NCI-H2196 treated with DMSO at 0.1 percent for 48 hours (cell line): ENCODE data around the gene PSMA7.

Experiments used
- DNase-seq: peaks from one replicate; lab custom pipeline; 2025; ENCODE audit not compliant: unreplicated experiment; lab: John Stamatoyannopoulos, UW

Gene PSMA7

GRCh38 chr20:62143081-62143956 lies at the start of gene PSMA7, which contains the start of gene SS18L1:
Gene PSMA7 (minus strand): TSS chr20:62143394. CDS start chr20:62143303, 91 bp downstream.
Gene SS18L1 (plus strand): TSS chr20:62143769. CDS start chr20:62143821, 52 bp downstream.
- DNase-seq: peak; percentile 69

DNA sequence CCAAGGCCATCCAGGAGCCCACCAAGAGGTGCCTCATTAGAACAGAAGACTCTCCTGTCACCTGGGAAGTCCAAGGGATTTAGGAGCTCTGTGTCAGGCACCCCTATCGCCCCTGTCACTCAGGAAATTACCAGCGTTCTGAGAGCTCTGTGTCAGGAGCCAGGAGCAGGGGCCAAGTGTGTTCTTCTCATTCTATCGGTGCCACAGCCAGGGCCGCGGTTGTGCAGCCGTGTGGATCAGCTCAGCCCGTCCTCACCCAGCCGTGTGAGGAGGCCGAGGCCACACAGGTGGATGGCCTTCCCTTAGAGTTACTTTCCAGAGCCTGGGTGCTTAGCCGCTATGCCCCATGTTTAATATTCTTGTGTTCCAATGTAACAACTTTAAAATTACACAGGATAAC lies 49.4 kb upstream of the PSMA7 start:
- DNase-seq: no peak

- no peak for DNase-seq
Measured at GRCh38 chr20:62191781-62192559, 48.8 kb upstream of the PSMA7 start.

GRCh38 chr20:62190639-62191411 lies 47.6 kb upstream of the PSMA7 start:
- DNase-seq: no peak

GRCh38 chr20:62186887-62187866 lies 44.0 kb upstream of the PSMA7 start:
- DNase-seq: no peak

- no peak for DNase-seq
Measured at GRCh38 chr20:62186096-62186426, 42.9 kb upstream of the PSMA7 start.

- DNase-seq: no peak
Measured at GRCh38 chr20:62183426-62184142, 40.4 kb upstream of the PSMA7 start.

GRCh38 chr20:62182469-62183425 lies 39.6 kb upstream of the PSMA7 start, which contains the start of gene MTG2:
Gene MTG2 (plus strand): TSS chr20:62183028. CDS start chr20:62193421, 10,393 bp downstream.
- DNase-seq: peak; percentile 93

- no peak for DNase-seq
Measured at GRCh38 chr20:62181808-62182207, 38.6 kb upstream of the PSMA7 start.

- DNase-seq: no peak
Measured at GRCh38 chr20:62179162-62179504, 35.9 kb upstream of the PSMA7 start.

DNA sequence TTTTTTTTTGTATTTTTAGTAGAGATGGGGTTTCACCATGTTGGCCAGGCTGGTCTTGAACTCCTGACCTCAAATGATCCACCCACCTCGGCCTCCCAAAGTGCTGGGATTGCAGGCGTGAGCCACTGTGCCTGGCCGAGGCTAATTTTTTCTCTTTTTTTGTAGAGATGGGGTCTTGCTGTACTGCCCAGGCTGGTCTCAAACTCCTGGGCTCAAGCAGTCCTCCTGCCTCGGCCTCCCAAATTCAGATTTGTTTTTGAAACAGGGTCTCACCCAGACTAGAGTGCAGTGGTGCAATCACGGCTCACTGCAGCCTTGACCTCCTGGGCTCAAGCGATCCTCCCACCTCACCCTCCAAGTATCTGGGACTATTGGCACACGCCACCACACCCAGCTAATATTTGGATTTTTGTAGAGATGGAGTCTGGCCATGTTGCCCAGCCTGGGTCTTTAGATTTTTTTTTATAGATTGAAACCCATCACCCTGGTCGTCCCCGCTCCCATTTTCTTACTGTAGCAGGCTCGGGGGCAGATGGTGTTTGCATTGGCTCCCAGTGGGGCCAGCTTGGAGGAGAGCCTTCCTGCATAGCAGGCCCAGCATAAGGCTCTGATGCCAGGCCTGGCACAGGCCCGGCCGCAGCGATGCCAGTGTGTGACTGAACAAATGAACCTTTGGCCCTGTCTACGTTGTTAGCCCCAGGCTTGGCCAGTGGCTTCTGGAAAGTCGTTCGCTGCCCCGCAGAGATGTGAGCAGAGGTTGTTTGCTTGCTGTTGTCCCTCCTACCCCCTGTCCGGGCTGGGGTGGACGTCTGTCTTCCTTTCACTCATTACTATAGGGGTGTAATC lies 35.3 kb upstream of the PSMA7 start:
- DNase-seq: no peak

- DNase-seq: no peak
Measured at GRCh38 chr20:62177307-62177706, 34.1 kb upstream of the PSMA7 start.

GRCh38 chr20:62176866-62177265 lies 33.7 kb upstream of the PSMA7 start:
- DNase-seq: no peak

- no peak for DNase-seq
Measured at GRCh38 chr20:62175711-62176110, 32.5 kb upstream of the PSMA7 start.

GRCh38 chr20:62174870-62175624 lies 31.9 kb upstream of the PSMA7 start:
- DNase-seq: no peak

- no peak for DNase-seq
Measured at GRCh38 chr20:62174021-62174804, 31.0 kb upstream of the PSMA7 start.
